HCT116 (cell line): ENCODE measurements around the gene PGBD5. TPM values are rescaled to one million over a fixed set of nuclear protein-coding genes. Genes with fewer than 3 reads are reported as not detected.

Source experiments
- ATAC-seq: fragments of 200-7000 bp; cut with Tn5 transposase; 2 replicates; pipeline ENCODE4 v1.9.1; 2020; ENCODE audit warnings: mild to moderate bottlenecking, moderate library complexity
- BruUV-seq: library from RNA; stranded (reverse); fragments of 400-500 nt; replicated peaks from 2 replicates; lab custom pipeline; 2021; lab: Mats Ljungman, UMichigan
- CTCF ChIA-PET: fragments of 300-600 bp; sonication (Branson Sonifier 250); formaldehyde crosslinking; loops from one replicate; lab custom pipeline; 2021; ENCODE audit warnings: antibody characterized with exemption; lab: Charles Lee
- POLR2A ChIA-PET: fragments of 300-600, 350-600 bp; sonication (Branson Sonifier 250); formaldehyde crosslinking; loops from one replicate; lab custom pipeline; 2021; ENCODE audit warnings: antibody characterized with exemption; lab: Charles Lee
- RAD21 ChIA-PET, 2 experiments: fragments of 300-600 bp; sonication (Branson Sonifier 250); formaldehyde crosslinking; loops; one replicate each; lab custom pipeline; 2023; ENCODE audit warnings: low total read pairs in 2 of 2; ENCODE audit not compliant: uncharacterized antibody in 2 of 2, unreplicated experiment in 2 of 2, low non-redundant PET in 1 of 2; lab: Charles Lee
- DNase-seq: peaks from one replicate; pipeline ENCODE4 v3.0.0-alpha.2; 2010; ENCODE audit warnings: low read depth, low spot score
- H2AFZ ChIP-seq: fragments of 200-600 bp; shearing (Covaris generic), sonication (generic); 2 replicates; pipeline ENCODE4 v1.6.1; 2017; ENCODE audit warnings: low read depth, mixed run types, mixed read lengths, antibody characterized with exemption, low read length; ENCODE audit not compliant: poor library complexity, severe bottlenecking
- H3K27ac ChIP-seq: 2 replicates; pipeline ENCODE4 v1.5.1; 2012; ENCODE audit warnings: low read depth, low read length
- H3K27me3 ChIP-seq: fragments of 200-600 bp; sonication (generic); 2 replicates; pipeline ENCODE4 v1.6.1; 2016; ENCODE audit warnings: mixed run types, low read length, mixed read lengths; ENCODE audit not compliant: insufficient read depth
- H3K36me3 ChIP-seq, 2 experiments: fragments of 200-500 bp in 1 of 2; fragments of 200-600 bp in 1 of 2; sonication (Bioruptor generic) in 1 of 2; sonication (generic) in 1 of 2; 2 replicates each; pipeline versions ENCODE4 v1.5.1 to v1.6.1; 2014 to 2016; ENCODE audit warnings: low read length in 2 of 2, inconsistent platforms in 1 of 2, mixed read lengths in 1 of 2, mixed run types in 1 of 2; ENCODE audit not compliant: insufficient read depth in 2 of 2, control insufficient read depth in 1 of 2
- H3K4me1 ChIP-seq, 2 experiments: fragments of 200-600 bp in 1 of 2; sonication (generic) in 1 of 2; 2 replicates each; pipeline versions ENCODE4 v1.5.1 to v1.6.1; 2012 to 2017; ENCODE audit warnings: low read length in 2 of 2, inconsistent platforms in 1 of 2, mild to moderate bottlenecking in 1 of 2, mixed read lengths in 1 of 2, mixed run types in 1 of 2, moderate library complexity in 1 of 2; ENCODE audit not compliant: insufficient read depth in 2 of 2, control insufficient read depth in 1 of 2
- H3K4me2 ChIP-seq: fragments of 200-600 bp; sonication (generic); 2 replicates; pipeline ENCODE4 v1.6.1; 2017; ENCODE audit warnings: mixed run types, low read length, mixed read lengths
- H3K4me3 ChIP-seq, 2 experiments: fragments of 200-600 bp in 1 of 2; sonication (generic) in 1 of 2; replicated peaks in 1 of 2; 2 replicates each; pipeline ENCODE4 v1.5.1; 2011 to 2016; ENCODE audit warnings: low read length in 2 of 2, control low read depth in 1 of 2, low read depth in 1 of 2, mild to moderate bottlenecking in 1 of 2, mixed read lengths in 1 of 2, mixed run types in 1 of 2
- H3K79me2 ChIP-seq: fragments of 200-600 bp; sonication (generic); 2 replicates; pipeline ENCODE4 v1.6.1; 2017; ENCODE audit warnings: mild to moderate bottlenecking, mixed run types, low read length, moderate library complexity, mixed read lengths; ENCODE audit not compliant: insufficient read depth
- H3K9ac ChIP-seq: fragments of 200-600 bp; sonication (generic); 2 replicates; pipeline ENCODE4 v1.6.1; 2016; ENCODE audit warnings: low read length, mixed read lengths
- H3K9me2 ChIP-seq: fragments of 200-600 bp; sonication (generic), shearing (Covaris generic); 2 replicates; pipeline ENCODE4 v1.6.1; 2017; ENCODE audit warnings: mixed run types, mild to moderate bottlenecking, moderate library complexity; ENCODE audit not compliant: insufficient read depth
- H3K9me3 ChIP-seq, 2 experiments: fragments of 200-500 bp in 1 of 2; fragments of 200-600 bp in 1 of 2; sonication (Bioruptor generic) in 1 of 2; sonication (generic) in 1 of 2; 2 replicates each; pipeline ENCODE4 v1.6.1; 2014 to 2017; ENCODE audit warnings: low read length in 2 of 2, mixed read lengths in 2 of 2, inconsistent platforms in 1 of 2, low read depth in 1 of 2, mild to moderate bottlenecking in 1 of 2, mixed run types in 1 of 2, moderate library complexity in 1 of 2; ENCODE audit not compliant: control insufficient read depth in 1 of 2, insufficient read depth in 1 of 2
- H4K20me1 ChIP-seq: fragments of 200-600 bp; sonication (generic), shearing (Covaris generic); 2 replicates; pipeline ENCODE4 v1.6.1; 2017; ENCODE audit warnings: mixed run types, mild to moderate bottlenecking, moderate library complexity; ENCODE audit not compliant: insufficient read depth
- ATF3 ChIP-seq: IDR thresholded peaks from 2 replicates; pipeline ENCODE4 v1.6.1; 2012
- CBX3 ChIP-seq: IDR thresholded peaks from 2 replicates; pipeline ENCODE4 v1.6.1; 2012; ENCODE audit warnings: low read depth
- CEBPB ChIP-seq: IDR thresholded peaks from 2 replicates; pipeline ENCODE4 v1.6.1; 2012; ENCODE audit warnings: low read depth
- ELF1 ChIP-seq: IDR thresholded peaks from 2 replicates; pipeline ENCODE4 v1.6.1; 2012; ENCODE audit warnings: low read depth, borderline replicate concordance
- EZH2 ChIP-seq: fragments of 200-600 bp; sonication (generic); IDR thresholded peaks from 2 replicates; pipeline ENCODE4 v1.6.1; 2017; ENCODE audit warnings: antibody characterized with exemption, mixed run types
- POLR2A ChIP-seq: IDR thresholded peaks from 2 replicates; pipeline ENCODE4 v1.7.0; 2011; ENCODE audit warnings: borderline replicate concordance; ENCODE audit not compliant: insufficient read depth, insufficient read length; ENCODE audit errors: extremely low read depth
- RAD21 ChIP-seq: IDR thresholded peaks from 2 replicates; pipeline ENCODE4 v1.6.1; 2012; ENCODE audit warnings: low read depth, mild to moderate bottlenecking
- SP1 ChIP-seq: IDR thresholded peaks from 2 replicates; pipeline ENCODE4 v1.6.1; 2012; ENCODE audit warnings: low read depth
- SRF ChIP-seq: IDR thresholded peaks from 2 replicates; pipeline ENCODE4 v1.6.1; 2012; ENCODE audit warnings: low read depth
- ZFX ChIP-seq: fragments of 450-650 bp; IDR thresholded peaks from 2 replicates; pipeline ENCODE4 v1.6.1; 2017
- intact Hi-C: fragments of 100-400 bp; cut with micrococcal nuclease; formaldehyde crosslinking; loops from 2 replicates; pipeline ENCODE4 v1.10.0; 2022
- total RNA-seq: library from RNA; stranded (reverse); gene quantifications from one replicate; pipeline ENCODE4 v1.2.1, GENCODE V29; 2021; ENCODE audit not compliant: unreplicated experiment
- TF ChIP-seq, protein P1 (sequence below): IDR thresholded peaks from 2 replicates; pipeline ENCODE4 v1.6.1; 2012; ENCODE audit warnings: low read depth

The PGBD5 gene
- total RNA-seq, 1 experiment from 2014 or later: 0.27 TPM

DNA sequence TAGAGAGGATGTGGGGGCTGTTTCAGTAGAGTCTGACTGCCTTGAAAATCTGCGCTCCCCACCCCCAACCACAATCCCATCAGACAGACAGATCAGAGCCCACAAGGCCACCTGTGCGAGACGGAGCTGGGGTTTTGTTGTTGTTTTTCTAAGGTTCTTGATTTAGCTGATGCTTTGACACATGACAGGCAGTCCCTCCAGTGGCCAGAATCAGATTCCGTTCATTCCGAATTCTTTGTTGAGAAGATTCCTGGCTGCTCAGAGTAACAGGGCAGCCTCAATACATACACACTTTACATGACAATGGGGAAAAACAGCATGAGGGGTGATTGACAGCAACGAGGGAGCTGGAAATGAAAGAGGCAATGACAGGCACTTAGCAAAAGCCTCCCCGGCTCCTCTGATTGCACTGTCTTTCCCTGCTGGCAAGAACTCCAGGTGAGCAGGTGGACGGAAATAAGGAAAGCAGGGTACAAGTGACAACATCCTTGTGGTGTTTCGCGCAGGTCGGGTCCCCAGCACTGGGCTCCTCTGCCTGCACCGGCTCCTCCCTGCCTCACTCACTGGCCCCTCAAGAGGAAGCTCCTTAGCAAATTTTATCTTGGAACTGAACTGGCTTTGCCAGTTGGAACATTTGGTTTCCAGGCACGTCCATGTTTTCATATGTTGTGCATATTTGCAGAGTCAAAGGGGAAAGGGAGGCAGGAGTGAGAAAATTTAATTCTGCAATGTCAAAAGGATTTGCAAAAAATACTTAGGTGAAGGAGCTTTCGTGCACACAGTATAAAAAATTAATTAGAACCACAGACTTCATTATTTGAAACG is 148.7 kb downstream of the PGBD5 start:
- no peak overlapping the region for H3K27ac ChIP-seq
- no peak overlapping the region for H2AFZ ChIP-seq
- no TSS peak for BruUV-seq
- no peak overlapping the region for H3K4me2 ChIP-seq
- CTCF ChIA-PET: no interaction called here
- no peaks in the 10 kb centered on the region for H3K9me2 ChIP-seq
- no peaks in the 10 kb centered on the region for H3K4me1 ChIP-seq
- RAD21 ChIA-PET: no interaction called here
- no peak overlapping the region for H3K4me3 ChIP-seq
- H3K36me3 ChIP-seq: peaks cover 0 to 9% of the 10 kb centered on the region in 2 experiments; a peak in 2 of 4 replicates
- intact Hi-C loops: no loop called here
- no peak for TF ChIP-seq ELF1
- no peak for TF ChIP-seq ATF3
- 0 out of 2 replicates have a peak, but pooled peaks have one; percentile 5 for TF ChIP-seq RAD21
- no peak for TF ChIP-seq SP1
- TF ChIP-seq CBX3: no peak
- TF ChIP-seq POLR2A: no peak
- no peaks in the 10 kb centered on the region for H3K9me3 ChIP-seq
- no peaks in the 10 kb centered on the region for H4K20me1 ChIP-seq
- H3K27me3 ChIP-seq: no peaks in the 10 kb centered on the region
- POLR2A ChIA-PET: no interaction called here
- ATAC-seq (no peak), DNase-seq (no peak)
- H3K9ac ChIP-seq: no peak overlapping the region
- H3K79me2 ChIP-seq: no peaks in the 10 kb centered on the region

- Histone ChIP-seq H3K36me3 (peaks cover 0 to 9% of the 10 kb centered on the region in 2 experiments; a peak in 2 of 4 replicates), H3K27ac (no peak overlapping the region), H3K4me2 (no peak overlapping the region), H2AFZ (no peak overlapping the region), H3K79me2 (no peaks in the 10 kb centered on the region), H3K9me2 (no peaks in the 10 kb centered on the region), H3K4me1 (no peaks in the 10 kb centered on the region), H3K27me3 (no peaks in the 10 kb centered on the region), H4K20me1 (no peaks in the 10 kb centered on the region), H3K4me3 (no peak overlapping the region), H3K9ac (no peak overlapping the region), H3K9me3 (no peaks in the 10 kb centered on the region)
- BruUV-seq: no TSS peak
- no peak for DNase-seq
- RAD21 ChIA-PET: no interaction called here
- CTCF ChIA-PET: no interaction called here
- no peak for ATAC-seq
- POLR2A ChIA-PET: no interaction called here
- TF ChIP-seq, protein P1, sequence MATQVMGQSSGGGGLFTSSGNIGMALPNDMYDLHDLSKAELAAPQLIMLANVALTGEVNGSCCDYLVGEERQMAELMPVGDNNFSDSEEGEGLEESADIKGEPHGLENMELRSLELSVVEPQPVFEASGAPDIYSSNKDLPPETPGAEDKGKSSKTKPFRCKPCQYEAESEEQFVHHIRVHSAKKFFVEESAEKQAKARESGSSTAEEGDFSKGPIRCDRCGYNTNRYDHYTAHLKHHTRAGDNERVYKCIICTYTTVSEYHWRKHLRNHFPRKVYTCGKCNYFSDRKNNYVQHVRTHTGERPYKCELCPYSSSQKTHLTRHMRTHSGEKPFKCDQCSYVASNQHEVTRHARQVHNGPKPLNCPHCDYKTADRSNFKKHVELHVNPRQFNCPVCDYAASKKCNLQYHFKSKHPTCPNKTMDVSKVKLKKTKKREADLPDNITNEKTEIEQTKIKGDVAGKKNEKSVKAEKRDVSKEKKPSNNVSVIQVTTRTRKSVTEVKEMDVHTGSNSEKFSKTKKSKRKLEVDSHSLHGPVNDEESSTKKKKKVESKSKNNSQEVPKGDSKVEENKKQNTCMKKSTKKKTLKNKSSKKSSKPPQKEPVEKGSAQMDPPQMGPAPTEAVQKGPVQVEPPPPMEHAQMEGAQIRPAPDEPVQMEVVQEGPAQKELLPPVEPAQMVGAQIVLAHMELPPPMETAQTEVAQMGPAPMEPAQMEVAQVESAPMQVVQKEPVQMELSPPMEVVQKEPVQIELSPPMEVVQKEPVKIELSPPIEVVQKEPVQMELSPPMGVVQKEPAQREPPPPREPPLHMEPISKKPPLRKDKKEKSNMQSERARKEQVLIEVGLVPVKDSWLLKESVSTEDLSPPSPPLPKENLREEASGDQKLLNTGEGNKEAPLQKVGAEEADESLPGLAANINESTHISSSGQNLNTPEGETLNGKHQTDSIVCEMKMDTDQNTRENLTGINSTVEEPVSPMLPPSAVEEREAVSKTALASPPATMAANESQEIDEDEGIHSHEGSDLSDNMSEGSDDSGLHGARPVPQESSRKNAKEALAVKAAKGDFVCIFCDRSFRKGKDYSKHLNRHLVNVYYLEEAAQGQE: no peak
- no peak for TF ChIP-seq ZFX
- TF ChIP-seq CEBPB: no peak
- TF ChIP-seq SP1: no peak
- TF ChIP-seq EZH2: no peak
- no peak for TF ChIP-seq SRF
- intact Hi-C loops: no loop called here
Measured at GRCh38 chr1:230276401-230276800, 149.7 kb downstream of the PGBD5 start.
